GM12878 (cell line): ENCODE measurements around the gene IRF9. TPM values are rescaled to one million over a fixed set of nuclear protein-coding genes. Genes with fewer than 3 reads are reported as not detected.
A peak's percentile ranks its signal among the peaks of the same experiment; 100 is the strongest.

Experiments used
- E2F8 ChIP-seq: fragments of 450-650 bp; IDR thresholded peaks from 2 replicates; pipeline ENCODE4 v1.6.1; 2018; ENCODE audit warnings: mild to moderate bottlenecking, low read depth, moderate library complexity; ENCODE audit not compliant: partially characterized antibody
- EZH2 ChIP-seq: IDR thresholded peaks from 2 replicates; pipeline ENCODE4 v1.6.1; 2012; ENCODE audit warnings: low read depth, mild to moderate bottlenecking, control low read depth, inconsistent platforms, low read length, borderline replicate concordance; ENCODE audit not compliant: control insufficient read depth
- IKZF1 ChIP-seq: fragments of 450-650 bp; conservative IDR thresholded peaks from 2 replicates; pipeline ENCODE4 v1.6.1; 2017; ENCODE audit warnings: antibody characterized with exemption, mild to moderate bottlenecking
- KLF5 ChIP-seq: fragments of 450-650 bp; IDR thresholded peaks from 2 replicates; pipeline ENCODE4 v1.6.1; 2014; ENCODE audit warnings: mild to moderate bottlenecking; ENCODE audit not compliant: partially characterized antibody
- MAX ChIP-seq: IDR thresholded peaks from 2 replicates; pipeline ENCODE4 v1.6.1; 2012; ENCODE audit warnings: low read depth, low read length, improper control_type of control experiment
- MEF2B ChIP-seq: fragments of 450-650 bp; IDR thresholded peaks from 2 replicates; pipeline ENCODE4 v1.6.1; 2018; ENCODE audit warnings: mild to moderate bottlenecking, moderate library complexity; ENCODE audit not compliant: partially characterized antibody, poor library complexity, severe bottlenecking
- NKRF ChIP-seq: fragments of 450-650 bp; conservative IDR thresholded peaks from 2 replicates; pipeline ENCODE4 v1.6.1; 2017; ENCODE audit warnings: mild to moderate bottlenecking, moderate library complexity
- NR2C1 ChIP-seq: fragments of 450-650 bp; IDR thresholded peaks from 2 replicates; pipeline ENCODE4 v1.6.1; 2017; ENCODE audit warnings: antibody characterized with exemption, mild to moderate bottlenecking, moderate library complexity
- POLR2AphosphoS5 ChIP-seq: IDR thresholded peaks from 2 replicates; pipeline ENCODE4 v1.6.1; 2011; ENCODE audit warnings: mild to moderate bottlenecking, low read length, inconsistent platforms
- PRDM15 ChIP-seq: fragments of 450-650 bp; formaldehyde crosslinking; IDR thresholded peaks from 2 replicates; pipeline ENCODE4 v1.4.0; 2020; ENCODE audit warnings: mild to moderate bottlenecking, moderate library complexity
- RAD21 ChIP-seq: IDR thresholded peaks from 2 replicates; pipeline ENCODE4 v1.6.1; 2011; ENCODE audit warnings: mild to moderate bottlenecking, low read depth, low read length, moderate library complexity; ENCODE audit not compliant: insufficient read depth
- RBBP5 ChIP-seq: fragments of 200-600 bp; sonication (generic); conservative IDR thresholded peaks from 2 replicates; pipeline ENCODE4 v1.6.1; 2016
- RFX5 ChIP-seq: IDR thresholded peaks from 2 replicates; pipeline ENCODE4 v1.6.1; 2011; ENCODE audit warnings: low read depth, low read length, improper control_type of control experiment
- SKIL ChIP-seq: fragments of 450-650 bp; IDR thresholded peaks from 2 replicates; pipeline ENCODE4 v1.6.1; 2017; ENCODE audit warnings: mild to moderate bottlenecking, low read depth, inconsistent platforms; ENCODE audit not compliant: poor library complexity, severe bottlenecking
- SMARCA5 ChIP-seq: fragments of 450-650 bp; IDR thresholded peaks from 2 replicates; pipeline ENCODE4 v1.6.1; 2017; ENCODE audit warnings: mild to moderate bottlenecking
- SUPT20H ChIP-seq: IDR thresholded peaks from 2 replicates; pipeline ENCODE4 v1.6.1; 2011; ENCODE audit warnings: low read depth, mild to moderate bottlenecking, low read length, moderate library complexity, borderline replicate concordance; ENCODE audit not compliant: control insufficient read depth
- YY1 ChIP-seq: IDR thresholded peaks from 2 replicates; pipeline ENCODE4 v1.6.1; 2011; ENCODE audit warnings: low read depth, mild to moderate bottlenecking, low read length
- polyA plus RNA-seq, 11 experiments: library from polyadenylated mRNA; depleted of rRNA in 4 of 11; unstranded in 6 of 11; stranded (reverse) in 5 of 11; fragments of >200 nt; fragmentation: Nextera tagmentation in 4 of 11; fragmentation: Illumina TruSeq in 1 of 11; extraction: Ambion mirVana in 4 of 11; extraction: Trizol in 1 of 11; gene quantifications; 1 replicate in 1 of 11; 2 replicates in 10 of 11; pipeline versions ENCODE4 v1.2.1 to v1.2.3, GENCODE V29; 2011 to 2016; ENCODE audit warnings: inconsistent platforms in 2 of 11, missing spikeins in 2 of 11, low read depth in 1 of 11
- total RNA-seq, 4 experiments: library from RNA; depleted of rRNA in 3 of 4; stranded (reverse); fragments of >200 nt in 3 of 4; fragmentation: Illumina TruSeq in 1 of 4; extraction: Trizol in 1 of 4; gene quantifications; 2 replicates each; pipeline versions ENCODE4 v1.2.1 to v1.2.3, GENCODE V29; 2013 to 2021

The IRF9 gene
- total and polyA plus RNA-seq, 10 of the 15 experiments (the other 5 are each of a cell fraction or from before 2014, with no cell fraction given) = 47.6 to 234 (median 148) TPM

- TF ChIP-seq RBBP5 (no peak), RFX5 (peak; percentile 71; the same call in 1 of the 2 replicates), EZH2 (no peak), POLR2AphosphoS5 (peak; percentile 89), SUPT20H (no peak), MAX (peak; percentile 79), IKZF1 (peak; percentile 77), SMARCA5 (peak; percentile 94), SKIL (no peak), RAD21 (peak; percentile 76), YY1 (peak; percentile 96), NR2C1 (peak; percentile 58), KLF5 (peak; percentile 77), NKRF (no peak; the same call in none of the 2 replicates), MEF2B (no peak), PRDM15 (CRISPR knock-in tag) (no peak), E2F8 (no peak)
Measured at GRCh38 chr14:24215495-24216344, 54.7 kb downstream of the IRF9 start, which contains the start of gene MDP1 (continued).
